GM21528 (cell line): Measurements from ENCODE around the gene NME4.
"Not testable (repeated sequence)": the region's sequence is repeated elsewhere in the genome, so short reads cannot be mapped to it uniquely, and the experiment has no call there.

Experiments used
- ATAC-seq: cut with Tn5 transposase; IDR thresholded peaks from one replicate; pipeline ENCODE4 v1.9.1; 2021; ENCODE audit warnings: mild to moderate bottlenecking, moderate library complexity; ENCODE audit not compliant: unreplicated experiment, low FRiP score

Gene NME4

GRCh38 chr16:375927-376816, 20.8 kb upstream of the NME4 start:
- ATAC-seq, result no peak

GRCh38 chr16:376817-377418, 20.1 kb upstream of the NME4 start:
- no peak for ATAC-seq

- ATAC-seq, result no peak
Measured at GRCh38 chr16:377419-377951, 19.5 kb upstream of the NME4 start.

- ATAC-seq, result not testable (repeated sequence)
Measured at GRCh38 chr16:378113-378820, 18.7 kb upstream of the NME4 start.

- ATAC-seq, result no peak
Measured at GRCh38 chr16:378821-379182, 18.2 kb upstream of the NME4 start.

GRCh38 chr16:379183-379960, 17.6 kb upstream of the NME4 start:
- no peak for ATAC-seq

GRCh38 chr16:379961-380761, 16.8 kb upstream of the NME4 start:
- no peak for ATAC-seq

- ATAC-seq, result no peak
Measured at GRCh38 chr16:380762-381011, 16.3 kb upstream of the NME4 start.

- ATAC-seq, result peak; percentile 22
Measured at GRCh38 chr16:381012-381788, 15.8 kb upstream of the NME4 start.

GRCh38 chr16:381789-382717, 14.9 kb upstream of the NME4 start, which contains the start of gene PGAP6:
Gene PGAP6 (minus strand): TSS chr16:381978. CDS start chr16:381821, 157 bp downstream.
- ATAC-seq, result peak; percentile 50

GRCh38 chr16:383326-384051, 13.5 kb upstream of the NME4 start:
- ATAC-seq, result no peak

- no peak for ATAC-seq
Measured at GRCh38 chr16:386641-387156, 10.3 kb upstream of the NME4 start.

- ATAC-seq, result not testable (repeated sequence)
Measured at GRCh38 chr16:387761-388666, 9.0 kb upstream of the NME4 start.

- no peak for ATAC-seq
Measured at GRCh38 chr16:389352-389751, 7.6 kb upstream of the NME4 start.

- no peak for ATAC-seq
Measured at GRCh38 chr16:391885-392335, 5.1 kb upstream of the NME4 start.

GRCh38 chr16:392450-393030, 4.5 kb upstream of the NME4 start:
- no peak for ATAC-seq
